ENCODE measurements around the gene ZCCHC13.
A peak's percentile ranks its signal among the peaks of the same experiment; 100 is the strongest.
"Not testable (repeated sequence)": the region's sequence is repeated elsewhere in the genome, so short reads cannot be mapped to it uniquely, and the experiment has no call there.

ZCCHC13 gene

DNA sequence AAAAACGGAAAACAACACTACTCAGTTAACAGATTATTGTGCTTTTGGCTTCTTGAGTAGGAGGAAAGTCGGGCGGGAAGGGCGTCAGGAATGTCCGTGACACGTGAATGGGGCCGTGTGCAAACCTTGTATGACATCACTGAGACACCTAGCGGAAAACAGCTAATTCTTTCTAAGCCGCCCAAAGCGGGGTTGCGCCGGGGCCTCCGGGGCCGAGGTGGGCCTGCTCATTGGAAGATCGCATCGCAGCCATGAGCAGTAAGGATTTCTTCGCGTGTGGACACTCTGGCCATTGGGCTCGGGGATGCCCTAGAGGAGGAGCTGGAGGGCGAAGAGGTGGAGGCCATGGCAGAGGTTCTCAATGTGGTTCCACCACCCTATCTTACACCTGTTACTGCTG is at the start of gene ZCCHC13:
TSS of gene ZCCHC13 (plus strand) at position 165 of the 400 bp plus-strand sequence. CDS start at position 252, 87 bp downstream.
- DNase-seq, result no peak

DNA sequence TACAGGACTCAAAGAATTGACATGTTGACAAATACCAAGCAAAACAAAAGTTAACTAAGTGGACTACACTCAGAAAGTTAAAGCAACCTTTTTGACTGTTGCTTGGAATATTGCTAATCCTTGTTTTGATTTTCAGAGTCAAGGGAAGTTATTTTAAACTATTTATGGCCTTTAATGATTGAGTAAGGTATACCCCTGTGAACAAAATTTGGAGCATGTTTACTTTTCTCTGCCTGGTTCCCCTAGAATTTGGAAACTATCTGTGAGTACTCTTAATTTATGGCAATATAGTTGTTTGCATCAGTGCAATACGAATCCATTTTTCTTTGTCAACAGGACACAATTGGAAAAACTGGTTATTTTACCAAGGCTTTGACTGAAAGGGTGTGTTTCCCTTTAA is 45.9 kb upstream of the ZCCHC13 start:
- in situ Hi-C loops (cut with HindIII; ENCODE audit: low pct_ligation_motif_present, low pct_unique_long_range_greater_than_20kb, low sequenced_read_pairs), result not testable (repeated sequence)

More for the DNA sequence above, at the start of gene ZCCHC13:
- in situ Hi-C loops (cut with HindIII; ENCODE audit: low pct_ligation_motif_present, low pct_unique_long_range_greater_than_20kb, low sequenced_read_pairs), result no loop called here

DNA sequence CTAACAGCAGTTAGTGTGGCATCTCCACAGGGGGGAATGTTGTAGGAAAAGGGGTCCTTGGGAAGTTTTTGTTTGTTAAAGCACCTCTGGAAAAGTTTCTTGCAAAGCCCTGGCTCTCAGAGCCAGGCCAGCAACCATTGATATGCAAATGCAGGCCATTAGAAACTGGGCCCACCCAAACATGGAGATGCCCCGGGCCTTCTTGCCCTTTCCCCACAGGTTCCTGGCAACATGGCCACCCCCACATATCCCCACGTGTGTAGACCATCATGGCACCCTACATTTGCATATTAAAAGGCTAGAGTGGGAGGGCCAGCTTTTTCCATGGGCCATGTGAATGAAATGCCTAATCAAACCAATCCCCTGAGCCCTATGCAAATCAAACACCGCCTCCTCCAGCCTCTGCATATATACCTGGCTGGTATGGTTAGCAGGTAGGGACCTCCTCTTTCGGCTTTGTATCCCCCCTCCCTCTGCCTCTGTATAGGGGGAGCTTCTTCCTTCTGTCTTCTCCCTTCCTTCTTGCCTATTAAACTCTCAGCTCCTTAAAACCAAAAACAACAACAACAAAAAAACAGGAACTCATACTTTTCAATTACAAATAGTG is 44.0 kb upstream of the ZCCHC13 start:
- DNase-seq, result no peak
- in situ Hi-C loops (cut with HindIII; ENCODE audit: low pct_ligation_motif_present, low pct_unique_long_range_greater_than_20kb, low sequenced_read_pairs), result no loop called here

More for the DNA sequence above, 45.9 kb upstream of the ZCCHC13 start:
- DNase-seq, result not testable (repeated sequence)

DNA sequence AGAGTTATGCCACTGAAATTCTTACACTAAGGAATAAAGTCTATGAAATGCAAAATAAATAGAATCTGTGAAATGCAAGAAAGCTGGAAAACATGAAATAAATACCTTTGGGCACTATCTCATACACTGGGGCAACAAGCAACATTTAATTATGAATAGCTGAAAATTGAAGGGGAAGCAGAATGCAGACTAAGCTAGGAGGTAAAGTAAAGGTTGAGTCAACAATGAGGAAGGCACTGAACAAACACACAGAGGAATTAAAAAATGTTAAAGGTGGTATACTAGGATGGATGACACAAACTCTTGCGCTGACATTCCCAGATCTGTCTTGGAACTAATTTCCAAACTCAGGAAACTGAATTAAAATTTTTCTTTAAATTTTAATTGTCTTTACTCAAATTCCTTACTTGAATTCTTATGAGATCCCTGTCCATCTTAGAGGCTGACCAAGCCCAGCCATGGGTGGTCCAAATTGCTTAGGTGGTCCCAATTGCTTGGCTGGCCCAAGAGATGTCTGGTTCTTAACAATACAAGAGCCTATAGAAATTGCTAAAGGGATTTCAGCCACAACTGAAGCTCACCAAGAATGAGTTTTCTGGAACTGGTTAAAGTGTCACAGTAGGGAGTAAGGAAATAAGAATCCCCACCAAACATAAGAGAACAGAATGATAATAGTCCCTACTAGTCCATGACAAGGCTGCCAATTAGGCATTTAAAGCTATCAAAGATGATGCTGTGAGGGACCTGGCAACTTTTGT is 41.3 kb upstream of the ZCCHC13 start:
- DNase-seq, result no peak
- in situ Hi-C loops (cut with HindIII; ENCODE audit: low pct_ligation_motif_present, low pct_unique_long_range_greater_than_20kb, low sequenced_read_pairs), result no loop called here

DNA sequence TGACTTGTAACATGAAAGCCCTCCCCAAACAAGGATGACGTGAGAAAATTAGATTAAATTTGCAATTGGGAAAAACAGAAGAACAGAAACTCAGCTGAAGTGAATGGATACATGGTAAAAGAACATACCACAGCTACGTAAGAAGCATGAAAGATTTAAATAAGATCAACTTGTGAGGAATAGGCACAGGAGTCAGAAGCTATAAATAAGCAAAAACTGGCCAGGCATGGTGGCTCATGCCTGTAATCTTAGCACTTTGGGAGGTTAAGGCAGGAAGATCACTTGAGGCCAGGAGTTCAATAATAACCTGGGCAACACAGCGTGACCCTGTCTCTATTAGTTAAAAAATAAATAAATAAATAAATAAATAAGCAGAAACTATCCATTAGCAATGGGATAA is 33.6 kb upstream of the ZCCHC13 start:
- no peak for DNase-seq
- in situ Hi-C loops (cut with HindIII; ENCODE audit: low pct_ligation_motif_present, low pct_unique_long_range_greater_than_20kb, low sequenced_read_pairs), result no loop called here

DNA sequence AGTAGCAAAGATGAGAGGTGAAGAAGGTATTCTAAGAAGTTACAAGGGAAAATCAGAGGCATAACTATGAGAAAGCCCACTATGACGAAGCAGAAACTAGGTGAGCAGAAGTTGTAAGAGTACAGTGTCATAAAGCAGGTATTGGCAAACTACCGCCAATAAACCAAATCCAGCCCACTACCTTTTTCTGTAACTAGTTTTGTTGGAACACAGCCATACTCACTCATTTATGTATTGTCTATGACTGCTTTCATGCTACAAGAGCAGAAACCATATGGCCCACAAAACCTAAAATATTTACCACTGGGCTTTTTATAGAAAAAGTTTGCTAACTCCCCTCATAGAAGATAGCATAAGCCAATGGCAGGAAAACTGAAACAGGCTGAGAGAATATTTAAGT is 31.8 kb upstream of the ZCCHC13 start:
- no peak for DNase-seq
- in situ Hi-C loops (cut with HindIII; ENCODE audit: low pct_ligation_motif_present, low pct_unique_long_range_greater_than_20kb, low sequenced_read_pairs), result no loop called here

DNA sequence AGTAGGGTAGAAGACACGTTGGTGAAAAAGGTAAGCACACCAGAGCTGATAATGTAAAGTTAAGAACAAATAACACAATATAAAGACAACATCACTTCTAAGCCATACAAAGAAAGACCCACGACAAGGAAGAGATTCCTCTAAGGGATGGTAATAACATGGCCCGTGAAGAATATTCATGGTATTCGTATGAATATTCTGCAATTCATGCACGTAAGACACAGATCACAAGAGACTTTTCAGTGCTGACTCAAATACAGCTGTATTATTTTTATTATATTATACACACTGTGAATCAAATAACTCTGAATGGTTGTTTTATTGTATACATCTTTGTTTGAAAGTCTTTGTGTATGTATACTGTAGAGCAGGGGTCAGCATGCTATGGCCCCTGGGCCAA is 29.5 kb upstream of the ZCCHC13 start:
- in situ Hi-C loops (cut with HindIII; ENCODE audit: low pct_ligation_motif_present, low pct_unique_long_range_greater_than_20kb, low sequenced_read_pairs), result no loop called here
- DNase-seq, result no peak

DNA sequence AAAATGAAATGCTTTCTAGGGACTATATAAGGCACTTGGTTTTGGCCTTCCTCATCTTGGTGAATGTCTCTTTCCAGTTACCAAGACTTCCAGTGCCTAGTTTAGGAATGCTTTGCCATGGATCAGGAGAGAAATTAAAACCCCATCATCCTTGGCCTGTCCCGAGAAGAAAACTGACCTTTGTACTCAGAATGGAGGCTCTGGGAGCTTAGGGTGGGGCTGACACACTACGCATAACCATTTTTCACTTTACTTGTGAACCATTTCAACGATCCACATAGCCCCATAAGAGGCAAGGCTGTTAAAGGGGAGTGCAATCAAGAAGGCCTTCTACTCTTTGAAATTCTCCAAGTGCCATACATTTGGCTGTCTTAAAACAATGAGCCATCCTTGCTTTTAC is 26.7 kb upstream of the ZCCHC13 start:
- in situ Hi-C loops (cut with HindIII; ENCODE audit: low pct_ligation_motif_present, low pct_unique_long_range_greater_than_20kb, low sequenced_read_pairs), result no loop called here
- DNase-seq, result no peak

DNA sequence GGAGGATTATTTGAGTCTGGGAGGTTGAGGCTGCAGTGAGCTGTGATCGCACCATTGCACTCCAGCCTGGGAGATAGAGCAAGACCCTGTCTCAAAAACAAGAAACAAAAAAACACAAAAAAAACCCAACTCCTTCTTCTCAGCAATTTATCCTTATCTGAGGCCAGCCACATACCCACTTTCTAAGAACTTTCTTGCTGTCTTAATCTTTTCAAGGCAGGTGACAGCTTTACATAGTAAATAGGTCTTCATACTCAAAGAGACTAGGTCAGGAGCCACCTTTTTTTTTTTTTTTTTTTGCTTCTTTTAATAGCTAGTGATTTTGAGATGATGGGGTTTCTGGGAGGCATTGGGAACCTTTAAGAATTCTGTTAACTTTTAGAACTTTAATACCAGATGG is 26.1 kb upstream of the ZCCHC13 start:
- DNase-seq, result no peak

DNA sequence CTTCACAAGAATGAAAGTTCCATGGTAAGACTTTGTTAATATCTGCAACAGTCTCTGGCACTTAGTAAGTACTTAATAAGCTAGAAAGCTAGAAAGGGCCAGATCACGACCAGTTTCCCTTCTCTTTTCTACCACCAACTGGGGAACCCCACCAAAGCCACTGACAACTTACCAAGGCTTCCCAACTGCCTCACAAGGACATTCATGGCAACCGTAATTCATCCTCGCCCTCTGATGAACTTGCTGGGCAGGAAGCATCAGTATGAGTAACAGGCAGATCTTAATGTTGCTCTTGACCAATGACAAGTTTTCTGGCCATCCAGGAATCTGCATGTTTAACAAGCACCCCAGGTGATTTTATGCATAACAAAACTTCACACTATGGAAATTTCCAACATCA is 23.2 kb upstream of the ZCCHC13 start:
- no peak for DNase-seq
- in situ Hi-C loops (cut with HindIII; ENCODE audit: low pct_ligation_motif_present, low pct_unique_long_range_greater_than_20kb, low sequenced_read_pairs), result no loop called here

More for the DNA sequence above, 26.1 kb upstream of the ZCCHC13 start:
- in situ Hi-C loops (cut with HindIII; ENCODE audit: low pct_ligation_motif_present, low pct_unique_long_range_greater_than_20kb, low sequenced_read_pairs), result no loop called here

DNA sequence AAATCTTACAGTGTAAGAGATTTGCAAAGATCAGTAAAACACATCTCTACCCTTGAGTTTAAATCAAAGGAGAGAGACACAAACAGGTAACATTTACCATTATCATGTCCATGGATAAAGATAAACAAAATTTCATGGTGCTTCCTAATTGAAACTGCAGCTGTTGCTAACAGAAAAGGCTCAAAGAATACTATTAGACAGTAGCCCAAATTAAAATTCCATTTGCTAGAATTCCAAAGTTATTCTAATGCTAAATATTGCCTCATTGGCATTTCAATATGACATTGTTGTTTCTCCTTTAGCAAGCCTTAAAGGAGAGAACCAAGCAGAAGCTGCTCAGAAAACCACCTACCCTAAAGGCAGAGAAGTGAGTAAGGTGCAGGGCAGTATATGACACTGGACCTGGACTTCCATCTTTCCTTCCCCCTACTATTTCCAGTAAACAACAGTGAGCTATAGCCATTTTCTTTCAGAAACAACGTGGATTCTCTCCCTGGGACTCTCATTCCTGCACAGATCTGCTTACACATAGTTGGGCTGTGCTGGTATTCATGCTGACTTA is 19.5 kb upstream of the ZCCHC13 start:
- in situ Hi-C loops (cut with HindIII; ENCODE audit: low pct_ligation_motif_present, low pct_unique_long_range_greater_than_20kb, low sequenced_read_pairs), result no loop called here

DNA sequence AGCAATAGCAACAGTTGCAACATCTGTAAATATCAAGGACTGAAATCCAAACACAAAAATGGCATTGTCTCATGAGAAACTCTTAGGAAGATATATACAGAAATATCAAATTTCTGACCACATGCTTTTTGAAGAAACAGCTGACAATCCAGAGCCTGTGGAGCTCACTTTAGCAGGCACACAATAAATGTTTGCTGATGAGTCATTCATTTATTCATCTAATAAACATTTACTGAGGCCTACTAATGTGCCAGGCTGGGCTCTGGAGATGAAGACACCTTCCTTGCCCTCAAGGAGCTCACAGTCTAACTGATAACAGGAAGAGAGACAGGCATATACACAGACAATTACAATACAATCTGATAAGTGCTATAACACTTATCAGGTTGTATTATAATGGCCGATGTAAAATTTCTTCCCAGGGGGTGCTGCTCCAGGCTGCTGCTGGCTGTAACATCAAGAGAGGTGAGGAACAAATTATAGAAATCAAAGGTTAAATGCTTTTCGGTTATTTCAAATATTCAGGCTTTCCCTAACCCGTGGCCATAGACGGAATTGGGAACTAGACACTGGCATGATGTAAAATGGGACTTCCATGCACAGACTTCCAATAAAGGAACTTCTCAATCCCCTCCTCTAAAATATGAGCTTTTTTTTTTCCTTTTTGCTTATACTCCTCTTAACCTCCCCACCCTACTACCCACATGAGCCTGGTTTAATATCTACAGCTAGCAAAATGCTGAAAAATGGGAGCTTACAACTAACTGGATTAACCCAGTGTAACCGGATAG is 16.8 kb upstream of the ZCCHC13 start:
- DNase-seq, result no peak
- in situ Hi-C loops (cut with HindIII; ENCODE audit: low pct_ligation_motif_present, low pct_unique_long_range_greater_than_20kb, low sequenced_read_pairs), result no loop called here

More for the DNA sequence above, 19.5 kb upstream of the ZCCHC13 start:
- DNase-seq, result no peak

DNA sequence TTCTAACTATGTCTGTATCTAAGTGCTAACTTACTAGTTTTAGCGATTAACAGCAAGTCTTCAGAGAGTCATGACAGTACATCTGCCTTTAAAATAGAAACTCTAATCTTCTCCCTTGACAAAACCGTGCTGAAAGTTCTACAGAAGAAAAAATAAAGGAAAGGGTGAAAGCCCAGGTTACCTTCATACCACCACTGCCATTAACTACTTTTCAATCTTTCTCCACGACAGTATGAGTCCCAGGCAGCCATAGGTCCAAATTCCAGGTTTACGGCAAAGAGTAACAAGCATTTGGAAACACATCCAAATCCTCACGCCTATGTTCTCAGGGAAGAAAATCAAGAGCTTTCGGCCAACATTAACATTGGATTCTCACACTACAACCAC is 12.4 kb upstream of the ZCCHC13 start:
- peak; percentile 2 for DNase-seq
- in situ Hi-C loops (cut with HindIII; ENCODE audit: low pct_ligation_motif_present, low pct_unique_long_range_greater_than_20kb, low sequenced_read_pairs), result no loop called here

DNA sequence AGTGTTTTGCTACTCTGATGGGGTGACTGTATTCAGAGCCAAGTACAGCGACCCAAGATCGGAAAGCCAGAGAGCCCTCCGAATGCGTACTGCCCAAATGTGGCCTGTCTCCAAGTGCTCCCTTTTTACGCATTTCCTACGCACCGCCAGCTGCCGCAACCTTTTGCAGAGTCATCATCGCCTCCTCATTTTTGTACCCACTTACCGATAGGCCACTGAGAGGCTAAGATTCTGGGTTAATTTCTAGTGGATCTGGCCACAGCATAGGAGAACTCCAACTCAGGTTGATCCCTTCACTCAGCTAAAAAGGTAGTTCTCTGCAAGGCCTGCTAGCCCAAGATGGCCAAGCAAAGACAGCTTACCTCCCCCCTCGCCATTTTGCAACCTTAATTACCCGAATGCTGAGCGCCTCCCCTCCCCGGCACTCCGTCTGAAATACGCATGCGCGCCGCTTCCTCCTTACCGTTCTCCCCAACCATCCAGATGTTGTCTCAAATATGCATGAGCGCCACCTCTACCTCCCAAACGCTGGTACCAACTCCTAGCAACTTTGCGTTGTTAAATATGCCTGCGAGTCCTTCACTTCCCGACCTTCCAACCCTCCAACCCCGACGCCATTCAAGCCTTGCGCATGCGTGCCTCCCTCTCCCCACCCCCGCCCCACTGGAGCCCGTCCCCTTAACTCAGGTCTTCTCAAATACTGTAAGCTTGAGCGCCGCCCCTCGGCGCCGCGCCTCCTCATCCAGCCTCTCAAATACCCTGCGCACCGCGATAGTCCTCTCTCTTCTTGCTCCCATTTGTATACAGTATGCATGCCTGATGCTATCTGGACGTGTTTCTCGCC is 11.8 kb upstream of the ZCCHC13 start:
- peak; percentile 77 for DNase-seq
- in situ Hi-C loops (cut with HindIII; ENCODE audit: low pct_ligation_motif_present, low pct_unique_long_range_greater_than_20kb, low sequenced_read_pairs), result no loop called here

DNA sequence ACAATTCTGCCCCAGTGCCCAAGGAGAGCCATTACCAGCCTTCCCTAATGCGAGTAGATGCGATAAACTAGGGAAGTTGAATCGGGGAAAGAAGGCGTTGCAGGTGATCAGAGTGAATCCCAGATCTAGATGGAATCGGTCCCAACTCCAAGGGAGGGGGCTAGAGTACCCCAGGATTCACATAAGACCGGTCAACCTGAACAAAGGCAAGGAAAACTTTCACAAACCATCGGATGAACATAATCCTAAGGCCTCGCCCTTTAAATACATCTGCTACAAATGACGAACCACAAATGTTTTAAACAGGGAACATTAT is 11.2 kb upstream of the ZCCHC13 start:
- no peak for DNase-seq

DNA sequence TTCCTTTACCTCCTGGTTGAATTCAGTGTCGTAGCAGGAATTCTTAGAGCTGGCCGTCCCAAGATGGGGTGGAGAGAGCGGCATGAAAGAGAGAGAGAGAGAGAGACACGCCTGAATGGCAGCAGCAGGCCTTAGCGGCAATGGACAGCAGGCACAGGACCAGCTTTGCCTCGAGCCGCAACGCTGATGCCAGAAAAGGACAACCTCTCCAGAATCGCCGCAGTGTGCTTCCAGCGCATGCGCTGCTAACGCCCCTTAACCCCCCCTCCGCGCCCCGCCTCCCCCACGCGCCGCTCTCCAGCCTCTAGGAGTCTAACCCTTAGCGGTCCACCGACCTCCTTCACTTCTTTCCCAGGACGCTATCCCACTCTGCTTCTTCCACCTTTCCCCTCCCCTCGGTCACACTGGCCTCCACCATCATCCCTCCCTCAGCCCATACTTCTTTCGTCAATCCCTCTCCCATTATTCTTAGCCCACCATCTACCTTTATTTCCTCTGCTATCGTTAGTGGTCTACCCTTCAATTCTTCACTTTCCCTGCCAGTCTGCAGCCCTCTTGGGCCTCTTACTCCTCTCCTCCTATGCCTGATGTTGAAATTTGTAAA is 10.5 kb upstream of the ZCCHC13 start:
- peak; percentile 69 for DNase-seq
- in situ Hi-C loops (cut with HindIII; ENCODE audit: low pct_ligation_motif_present, low pct_unique_long_range_greater_than_20kb, low sequenced_read_pairs), result no loop called here

More for the DNA sequence above, 11.2 kb upstream of the ZCCHC13 start:
- in situ Hi-C loops (cut with HindIII; ENCODE audit: low pct_ligation_motif_present, low pct_unique_long_range_greater_than_20kb, low sequenced_read_pairs), result no loop called here

DNA sequence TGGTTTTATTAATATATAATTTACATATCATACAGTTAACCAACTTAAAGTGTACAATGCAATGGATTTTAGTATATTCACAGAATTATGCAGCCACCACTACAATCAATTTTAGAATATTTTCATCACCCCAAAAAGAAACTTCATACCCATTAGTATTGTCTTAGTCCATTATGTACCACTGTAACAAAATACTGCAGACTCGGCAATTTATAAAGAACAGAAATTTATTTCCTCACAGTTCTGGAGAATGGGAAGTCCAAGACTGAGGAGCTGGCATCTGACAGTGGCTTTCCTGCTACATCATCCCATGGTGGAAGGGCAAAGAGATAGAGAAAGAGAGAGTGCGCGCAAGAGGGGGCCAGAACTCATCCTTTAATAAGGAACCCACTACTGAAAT is 8.9 kb upstream of the ZCCHC13 start:
- DNase-seq, result no peak
- in situ Hi-C loops (cut with HindIII; ENCODE audit: low pct_ligation_motif_present, low pct_unique_long_range_greater_than_20kb, low sequenced_read_pairs), result no loop called here

DNA sequence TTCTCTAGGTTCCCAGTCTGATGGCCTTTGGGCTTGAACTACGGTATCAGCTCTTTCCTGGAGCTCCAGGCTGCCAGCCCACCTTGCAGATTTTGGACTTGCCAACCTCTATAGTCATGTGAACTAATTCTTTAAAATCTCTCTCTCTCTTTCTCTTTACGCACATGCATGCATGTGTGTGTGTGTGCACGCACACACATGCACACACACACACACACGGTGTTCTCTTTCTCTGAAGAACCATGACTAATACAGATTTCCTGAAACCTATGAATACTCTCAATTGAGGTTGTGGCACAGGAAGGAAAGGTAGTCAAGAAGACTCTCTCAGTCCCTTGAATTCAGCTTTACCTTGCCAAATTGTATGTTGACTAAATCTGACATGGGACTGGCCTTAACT is 6.2 kb upstream of the ZCCHC13 start:
- no peak for DNase-seq
- in situ Hi-C loops (cut with HindIII; ENCODE audit: low pct_ligation_motif_present, low pct_unique_long_range_greater_than_20kb, low sequenced_read_pairs), result no loop called here

Measured in ACHN (cell line).